ENCODE measurements around the gene TPST1. TPM values are rescaled to one million over a fixed set of nuclear protein-coding genes. Genes with fewer than 3 reads are reported as not detected.

The TPST1 gene
- total and polyA plus RNA-seq, 9 of the 15 experiments (the other 6 are each of a cell fraction or from before 2014, with no cell fraction given): 0.15 to 2.2 (median 0.53) TPM

DNA sequence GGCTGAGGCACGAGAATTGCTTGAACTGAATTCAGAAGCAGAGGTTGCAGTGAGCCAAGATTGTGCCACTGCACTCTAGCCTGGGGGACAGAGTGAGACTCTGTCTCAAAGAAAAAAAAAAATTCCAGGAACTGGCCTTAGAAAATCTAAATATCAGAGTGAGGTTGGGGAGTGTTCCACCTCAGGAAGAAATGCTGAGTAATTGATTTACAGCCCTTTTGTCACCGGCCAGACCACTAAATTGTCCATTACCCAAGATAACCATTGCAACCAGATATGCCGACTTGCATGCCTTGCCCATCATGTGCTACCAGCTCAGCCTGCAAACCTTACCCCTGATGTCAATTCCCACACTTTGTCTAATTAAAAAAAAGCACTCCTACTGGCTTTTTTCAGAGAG, 48.1 kb upstream of the TPST1 start (continued):
- TF ChIP-seq, protein P1, sequence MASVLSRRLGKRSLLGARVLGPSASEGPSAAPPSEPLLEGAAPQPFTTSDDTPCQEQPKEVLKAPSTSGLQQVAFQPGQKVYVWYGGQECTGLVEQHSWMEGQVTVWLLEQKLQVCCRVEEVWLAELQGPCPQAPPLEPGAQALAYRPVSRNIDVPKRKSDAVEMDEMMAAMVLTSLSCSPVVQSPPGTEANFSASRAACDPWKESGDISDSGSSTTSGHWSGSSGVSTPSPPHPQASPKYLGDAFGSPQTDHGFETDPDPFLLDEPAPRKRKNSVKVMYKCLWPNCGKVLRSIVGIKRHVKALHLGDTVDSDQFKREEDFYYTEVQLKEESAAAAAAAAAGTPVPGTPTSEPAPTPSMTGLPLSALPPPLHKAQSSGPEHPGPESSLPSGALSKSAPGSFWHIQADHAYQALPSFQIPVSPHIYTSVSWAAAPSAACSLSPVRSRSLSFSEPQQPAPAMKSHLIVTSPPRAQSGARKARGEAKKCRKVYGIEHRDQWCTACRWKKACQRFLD (CRISPR knock-in tag; IDR thresholded peaks at IDR 0.05): no peak
- TF ChIP-seq ZNF316 (IDR thresholded peaks at IDR 0.05) (peak; percentile 99), POLR2AphosphoS2 (IDR thresholded peaks at IDR 0.05; ENCODE audit: low read length) (no peak), RFX7 (CRISPR knock-in tag; IDR thresholded peaks at IDR 0.05) (no peak), ZNF668 (CRISPR knock-in tag; IDR thresholded peaks at IDR 0.05) (no peak), C11orf30 (IDR thresholded peaks at IDR 0.05; ENCODE audit: low read depth) (peak; percentile 99), KAT8 (IDR thresholded peaks at IDR 0.05; ENCODE audit: low read depth) (no peak), PML (IDR thresholded peaks at IDR 0.05; ENCODE audit: low read length) (no peak), CXXC5 (CRISPR knock-in tag; IDR thresholded peaks at IDR 0.05) (no peak), NFIC (IDR thresholded peaks at IDR 0.05) (no peak), ZNF75A (CRISPR knock-in tag; IDR thresholded peaks at IDR 0.05) (no peak), ELF4 (CRISPR knock-in tag; IDR thresholded peaks at IDR 0.05) (no peak), CBX8 (IDR thresholded peaks at IDR 0.05; ENCODE audit: borderline replicate concordance, extremely low read depth, low read depth, low read length, poor library complexity, severe bottlenecking) (no peak), POLR2H (tag; IDR thresholded peaks at IDR 0.05; ENCODE audit: low read depth) (no peak), MEIS2 (IDR thresholded peaks at IDR 0.05; ENCODE audit: partially characterized antibody) (peak; percentile 97), CBFA2T2 (conservative IDR thresholded peaks at IDR 0.05) (peak; percentile 16; the same call in 1 of the 2 replicates), BHLHE40 (IDR thresholded peaks at IDR 0.05; ENCODE audit: low read length) (0 out of 2 replicates have a peak, but pooled peaks have one; percentile 30)
- TF ChIP-seq, protein P2, sequence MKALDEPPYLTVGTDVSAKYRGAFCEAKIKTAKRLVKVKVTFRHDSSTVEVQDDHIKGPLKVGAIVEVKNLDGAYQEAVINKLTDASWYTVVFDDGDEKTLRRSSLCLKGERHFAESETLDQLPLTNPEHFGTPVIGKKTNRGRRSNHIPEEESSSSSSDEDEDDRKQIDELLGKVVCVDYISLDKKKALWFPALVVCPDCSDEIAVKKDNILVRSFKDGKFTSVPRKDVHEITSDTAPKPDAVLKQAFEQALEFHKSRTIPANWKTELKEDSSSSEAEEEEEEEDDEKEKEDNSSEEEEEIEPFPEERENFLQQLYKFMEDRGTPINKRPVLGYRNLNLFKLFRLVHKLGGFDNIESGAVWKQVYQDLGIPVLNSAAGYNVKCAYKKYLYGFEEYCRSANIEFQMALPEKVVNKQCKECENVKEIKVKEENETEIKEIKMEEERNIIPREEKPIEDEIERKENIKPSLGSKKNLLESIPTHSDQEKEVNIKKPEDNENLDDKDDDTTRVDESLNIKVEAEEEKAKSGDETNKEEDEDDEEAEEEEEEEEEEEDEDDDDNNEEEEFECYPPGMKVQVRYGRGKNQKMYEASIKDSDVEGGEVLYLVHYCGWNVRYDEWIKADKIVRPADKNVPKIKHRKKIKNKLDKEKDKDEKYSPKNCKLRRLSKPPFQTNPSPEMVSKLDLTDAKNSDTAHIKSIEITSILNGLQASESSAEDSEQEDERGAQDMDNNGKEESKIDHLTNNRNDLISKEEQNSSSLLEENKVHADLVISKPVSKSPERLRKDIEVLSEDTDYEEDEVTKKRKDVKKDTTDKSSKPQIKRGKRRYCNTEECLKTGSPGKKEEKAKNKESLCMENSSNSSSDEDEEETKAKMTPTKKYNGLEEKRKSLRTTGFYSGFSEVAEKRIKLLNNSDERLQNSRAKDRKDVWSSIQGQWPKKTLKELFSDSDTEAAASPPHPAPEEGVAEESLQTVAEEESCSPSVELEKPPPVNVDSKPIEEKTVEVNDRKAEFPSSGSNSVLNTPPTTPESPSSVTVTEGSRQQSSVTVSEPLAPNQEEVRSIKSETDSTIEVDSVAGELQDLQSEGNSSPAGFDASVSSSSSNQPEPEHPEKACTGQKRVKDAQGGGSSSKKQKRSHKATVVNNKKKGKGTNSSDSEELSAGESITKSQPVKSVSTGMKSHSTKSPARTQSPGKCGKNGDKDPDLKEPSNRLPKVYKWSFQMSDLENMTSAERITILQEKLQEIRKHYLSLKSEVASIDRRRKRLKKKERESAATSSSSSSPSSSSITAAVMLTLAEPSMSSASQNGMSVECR (CRISPR knock-in tag; IDR thresholded peaks at IDR 0.05): no peak
- TF ChIP-seq, protein P3, sequence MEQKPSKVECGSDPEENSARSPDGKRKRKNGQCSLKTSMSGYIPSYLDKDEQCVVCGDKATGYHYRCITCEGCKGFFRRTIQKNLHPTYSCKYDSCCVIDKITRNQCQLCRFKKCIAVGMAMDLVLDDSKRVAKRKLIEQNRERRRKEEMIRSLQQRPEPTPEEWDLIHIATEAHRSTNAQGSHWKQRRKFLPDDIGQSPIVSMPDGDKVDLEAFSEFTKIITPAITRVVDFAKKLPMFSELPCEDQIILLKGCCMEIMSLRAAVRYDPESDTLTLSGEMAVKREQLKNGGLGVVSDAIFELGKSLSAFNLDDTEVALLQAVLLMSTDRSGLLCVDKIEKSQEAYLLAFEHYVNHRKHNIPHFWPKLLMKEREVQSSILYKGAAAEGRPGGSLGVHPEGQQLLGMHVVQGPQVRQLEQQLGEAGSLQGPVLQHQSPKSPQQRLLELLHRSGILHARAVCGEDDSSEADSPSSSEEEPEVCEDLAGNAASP (IDR thresholded peaks at IDR 0.05): no peak
- TF ChIP-seq, protein P4, sequence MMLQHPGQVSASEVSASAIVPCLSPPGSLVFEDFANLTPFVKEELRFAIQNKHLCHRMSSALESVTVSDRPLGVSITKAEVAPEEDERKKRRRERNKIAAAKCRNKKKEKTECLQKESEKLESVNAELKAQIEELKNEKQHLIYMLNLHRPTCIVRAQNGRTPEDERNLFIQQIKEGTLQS (IDR thresholded peaks at IDR 0.05): no peak
- TF ChIP-seq, protein P4 (CRISPR knock-in tag; conservative IDR thresholded peaks at IDR 0.05): no peak
- TF ChIP-seq, protein P5, sequence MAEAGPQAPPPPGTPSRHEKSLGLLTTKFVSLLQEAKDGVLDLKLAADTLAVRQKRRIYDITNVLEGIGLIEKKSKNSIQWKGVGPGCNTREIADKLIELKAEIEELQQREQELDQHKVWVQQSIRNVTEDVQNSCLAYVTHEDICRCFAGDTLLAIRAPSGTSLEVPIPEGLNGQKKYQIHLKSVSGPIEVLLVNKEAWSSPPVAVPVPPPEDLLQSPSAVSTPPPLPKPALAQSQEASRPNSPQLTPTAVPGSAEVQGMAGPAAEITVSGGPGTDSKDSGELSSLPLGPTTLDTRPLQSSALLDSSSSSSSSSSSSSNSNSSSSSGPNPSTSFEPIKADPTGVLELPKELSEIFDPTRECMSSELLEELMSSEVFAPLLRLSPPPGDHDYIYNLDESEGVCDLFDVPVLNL (CRISPR knock-in tag; IDR thresholded peaks at IDR 0.05; ENCODE audit: low read depth): no peak

All from K562 (cell line).